Kidney capillary endothelial cell (primary cell): ENCODE results near the gene TMC3.
A peak's percentile ranks its signal among the peaks of the same experiment; 100 is the strongest.

Source experiments
- DNase-seq: peaks from one replicate; pipeline ENCODE4 v3.0.0-alpha.2; 2018; ENCODE audit warnings: low spot score

TMC3 gene

GRCh38 chr15:81297603-81298575 lies 76.1 kb downstream of the TMC3 start:
- no peak for DNase-seq

GRCh38 chr15:81297147-81297572 lies 76.9 kb downstream of the TMC3 start:
- peak; percentile 56 for DNase-seq

- peak; percentile 71 for DNase-seq
Measured at GRCh38 chr15:81296673-81297072, 77.3 kb downstream of the TMC3 start.

GRCh38 chr15:81296186-81296585 lies 77.8 kb downstream of the TMC3 start:
- DNase-seq: no peak

GRCh38 chr15:81295486-81296121 lies 78.4 kb downstream of the TMC3 start:
- DNase-seq: no peak

GRCh38 chr15:81294516-81294880 lies 79.5 kb downstream of the TMC3 start:
- no peak for DNase-seq

GRCh38 chr15:81293728-81294515 lies 80.1 kb downstream of the TMC3 start:
- no peak for DNase-seq

- no peak for DNase-seq
Measured at GRCh38 chr15:81292523-81293001, 81.5 kb downstream of the TMC3 start.

- DNase-seq: no peak
Measured at GRCh38 chr15:81291916-81292522, 82.0 kb downstream of the TMC3 start.

GRCh38 chr15:81289910-81290309 lies 84.1 kb downstream of the TMC3 start:
- DNase-seq: no peak

GRCh38 chr15:81288616-81289015 lies 85.4 kb downstream of the TMC3 start:
- DNase-seq: no peak

- no peak for DNase-seq
Measured at GRCh38 chr15:81288040-81288439, 86.0 kb downstream of the TMC3 start.

- no peak for DNase-seq
Measured at GRCh38 chr15:81286621-81287121, 87.3 kb downstream of the TMC3 start.

- no peak for DNase-seq
Measured at GRCh38 chr15:81285461-81285860, 88.6 kb downstream of the TMC3 start.

GRCh38 chr15:81284256-81285031 lies 89.6 kb downstream of the TMC3 start:
- DNase-seq: no peak

- DNase-seq: no peak
Measured at GRCh38 chr15:81282911-81283310, 91.1 kb downstream of the TMC3 start.

- DNase-seq: no peak
Measured at GRCh38 chr15:81282606-81282895, 91.5 kb downstream of the TMC3 start.

GRCh38 chr15:81281766-81282605 lies 92.0 kb downstream of the TMC3 start:
- DNase-seq: no peak

- DNase-seq: no peak
Measured at GRCh38 chr15:81281456-81281735, 92.6 kb downstream of the TMC3 start.
